MM.1S (cell line): ENCODE data around the gene MEA1.

Source experiments
- DNase-seq: peaks from one replicate; pipeline ENCODE4 v3.0.0-alpha.2; 2015
- H2AFZ ChIP-seq: fragments of 300-600 bp; sonication (generic); 2 replicates; pipeline ENCODE4 v1.6.0; 2016; ENCODE audit warnings: antibody characterized with exemption, low read length
- H3F3A ChIP-seq: fragments of 300-600 bp; sonication (generic); 2 replicates; pipeline ENCODE4 v1.6.1; 2016; ENCODE audit warnings: mild to moderate bottlenecking, antibody characterized with exemption, low read length, moderate library complexity, mixed read lengths; ENCODE audit not compliant: insufficient read depth
- H3K27ac ChIP-seq: fragments of 300-600 bp; sonication (generic); 2 replicates; pipeline ENCODE4 v1.5.1; 2016; ENCODE audit warnings: mild to moderate bottlenecking, low read length
- H3K27me3 ChIP-seq: fragments of 300-600 bp; sonication (generic); replicated peaks from 2 replicates; pipeline ENCODE4 v1.6.0; 2016; ENCODE audit warnings: low read length; ENCODE audit not compliant: insufficient read depth
- H3K36me3 ChIP-seq: fragments of 300-600 bp; sonication (generic); replicated peaks from 2 replicates; pipeline ENCODE4 v1.6.1; 2016; ENCODE audit warnings: mild to moderate bottlenecking, low read length, mixed read lengths; ENCODE audit not compliant: insufficient read depth
- H3K4me1 ChIP-seq: fragments of 300-600 bp; sonication (generic); 2 replicates; pipeline ENCODE4 v1.6.1; 2016; ENCODE audit warnings: low read length, mixed read lengths
- H3K4me2 ChIP-seq: fragments of 300-600 bp; sonication (generic); 2 replicates; pipeline ENCODE4 v1.6.0; 2016; ENCODE audit warnings: low read depth, low read length
- H3K4me3 ChIP-seq: fragments of 300-600 bp; sonication (generic); 2 replicates; pipeline ENCODE4 v1.5.1; 2016; ENCODE audit warnings: low read length, mixed read lengths
- H3K79me2 ChIP-seq: fragments of 300-600 bp; sonication (generic); 2 replicates; pipeline ENCODE4 v1.6.1; 2016; ENCODE audit warnings: mixed run types, low read length, mixed read lengths
- H3K9ac ChIP-seq: fragments of 300-600 bp; sonication (generic); 2 replicates; pipeline ENCODE4 v1.6.1; 2016; ENCODE audit warnings: low read length, mixed read lengths
- H3K9me2 ChIP-seq: fragments of 300-600 bp; sonication (generic); replicated peaks from 2 replicates; pipeline ENCODE4 v1.6.1; 2016; ENCODE audit warnings: mild to moderate bottlenecking, low read length, mixed read lengths; ENCODE audit not compliant: insufficient read depth
- H3K9me3 ChIP-seq: fragments of 300-600 bp; sonication (generic); replicated peaks from 2 replicates; pipeline ENCODE4 v1.6.1; 2016; ENCODE audit warnings: mild to moderate bottlenecking, low read length, mixed read lengths; ENCODE audit not compliant: insufficient read depth
- H4K20me1 ChIP-seq: fragments of 300-600 bp; sonication (generic); 2 replicates; pipeline ENCODE4 v1.6.1; 2016; ENCODE audit warnings: mild to moderate bottlenecking, low read length, moderate library complexity, mixed read lengths; ENCODE audit not compliant: insufficient read depth
- CTCF ChIP-seq: fragments of 300-600 bp; sonication (generic); IDR thresholded peaks from 2 replicates; pipeline ENCODE4 v1.5.1; 2016; ENCODE audit warnings: antibody characterized with exemption, low read length, mixed read lengths
- EZH2 ChIP-seq: fragments of 300-600 bp; sonication (generic); optimal IDR thresholded peaks from 2 replicates; pipeline ENCODE3; 2017; ENCODE audit warnings: low read depth, mild to moderate bottlenecking, antibody characterized with exemption, low read length, mixed read lengths
- EZH2phosphoT487 ChIP-seq: fragments of 300-600 bp; sonication (generic); IDR thresholded peaks from 2 replicates; pipeline ENCODE4 v1.6.1; 2018; ENCODE audit warnings: antibody characterized with exemption, low read length

The MEA1 gene

GRCh38 chr6:42962096-42962495 is 51.6 kb downstream of the MEA1 start:
- no peak overlapping the region for H3K4me2 ChIP-seq
- H3K9me3 ChIP-seq, result no peaks in the 10 kb centered on the region
- H3F3A ChIP-seq, result no peaks in the 10 kb centered on the region; the same call in 1 of the 2 replicates
- H3K9me2 ChIP-seq, result no peaks in the 10 kb centered on the region
- no peak overlapping the region for H3K9ac ChIP-seq
- H4K20me1 ChIP-seq, result no peaks in the 10 kb centered on the region
- H3K4me3 ChIP-seq, result no peak overlapping the region
- DNase-seq, result no peak
- no peaks in the 10 kb centered on the region for H3K36me3 ChIP-seq
- H2AFZ ChIP-seq, result no peak overlapping the region
- no peak overlapping the region for H3K27ac ChIP-seq
- TF ChIP-seq EZH2, result no peak
- TF ChIP-seq CTCF, result no peak
- TF ChIP-seq EZH2phosphoT487, result no peak
- H3K79me2 ChIP-seq, result no peaks in the 10 kb centered on the region
- H3K27me3 ChIP-seq, result no peaks in the 10 kb centered on the region
- H3K4me1 ChIP-seq, result no peaks in the 10 kb centered on the region
